Thoracic aorta (tissue), 2 donors: ENCODE results near the gene CRB3. TPM values are rescaled to one million over a fixed set of nuclear protein-coding genes. Genes with fewer than 3 reads are reported as not detected.
A peak's percentile ranks its signal among the peaks of the same experiment; 100 is the strongest.

Source experiments
- ATAC-seq: fragments of 150-250 bp; one replicate; pipeline ENCODE4 v1.8.0; 2017; ENCODE audit warnings: low read depth; ENCODE audit not compliant: insufficient number of reproducible peaks, low FRiP score
- DNase-seq: peaks from one replicate; pipeline ENCODE4 v3.0.0-alpha.2; 2020; ENCODE audit warnings: low spot score
- H3K27ac ChIP-seq, 2 donors: fragments of 200-600 bp; sonication (generic); 1 replicate in 1 of 2; 2 replicates in 1 of 2; pipeline ENCODE4 v1.5.1; 2016; ENCODE audit warnings: mild to moderate bottlenecking in 2 of 2, moderate library complexity in 2 of 2
- H3K27me3 ChIP-seq: fragments of 200-600 bp; sonication (generic); replicated peaks from 2 replicates; pipeline ENCODE4 v1.6.0; 2016; ENCODE audit warnings: mild to moderate bottlenecking; ENCODE audit not compliant: insufficient read depth
- H3K36me3 ChIP-seq: fragments of 200-600 bp; sonication (generic); one replicate; pipeline ENCODE4 v1.5.1; 2016
- H3K4me1 ChIP-seq, 2 donors: fragments of 200-600 bp; sonication (generic); 1 replicate in 1 of 2; 2 replicates in 1 of 2; pipeline versions ENCODE4 v1.5.1 to v1.6.0; 2016; ENCODE audit warnings: low read depth in 2 of 2, mild to moderate bottlenecking in 1 of 2; ENCODE audit not compliant: control insufficient read depth in 1 of 2
- H3K4me3 ChIP-seq: fragments of 200-600 bp; sonication (generic); 2 replicates; pipeline ENCODE4 v1.5.1; 2016; ENCODE audit warnings: mild to moderate bottlenecking
- H3K9me3 ChIP-seq: fragments of 200-600 bp; sonication (generic); 2 replicates; pipeline ENCODE4 v1.5.1; 2016
- total RNA-seq, 2 donors: library from RNA; depleted of rRNA; stranded (reverse); fragments of >200 nt; gene quantifications; one replicate each; pipeline versions ENCODE4 v1.1.0 to v1.2.3, GENCODE V29; 2016
- TF ChIP-seq, protein P1 (sequence below): fragments of 200-600 bp; sonication (generic); IDR thresholded peaks from one replicate; pipeline ENCODE4 v1.5.1; 2019; ENCODE audit warnings: antibody characterized with exemption

CRB3 gene
- total RNA-seq, 2 donors from 2014 or later: 0.54 to 2.1 TPM

DNA sequence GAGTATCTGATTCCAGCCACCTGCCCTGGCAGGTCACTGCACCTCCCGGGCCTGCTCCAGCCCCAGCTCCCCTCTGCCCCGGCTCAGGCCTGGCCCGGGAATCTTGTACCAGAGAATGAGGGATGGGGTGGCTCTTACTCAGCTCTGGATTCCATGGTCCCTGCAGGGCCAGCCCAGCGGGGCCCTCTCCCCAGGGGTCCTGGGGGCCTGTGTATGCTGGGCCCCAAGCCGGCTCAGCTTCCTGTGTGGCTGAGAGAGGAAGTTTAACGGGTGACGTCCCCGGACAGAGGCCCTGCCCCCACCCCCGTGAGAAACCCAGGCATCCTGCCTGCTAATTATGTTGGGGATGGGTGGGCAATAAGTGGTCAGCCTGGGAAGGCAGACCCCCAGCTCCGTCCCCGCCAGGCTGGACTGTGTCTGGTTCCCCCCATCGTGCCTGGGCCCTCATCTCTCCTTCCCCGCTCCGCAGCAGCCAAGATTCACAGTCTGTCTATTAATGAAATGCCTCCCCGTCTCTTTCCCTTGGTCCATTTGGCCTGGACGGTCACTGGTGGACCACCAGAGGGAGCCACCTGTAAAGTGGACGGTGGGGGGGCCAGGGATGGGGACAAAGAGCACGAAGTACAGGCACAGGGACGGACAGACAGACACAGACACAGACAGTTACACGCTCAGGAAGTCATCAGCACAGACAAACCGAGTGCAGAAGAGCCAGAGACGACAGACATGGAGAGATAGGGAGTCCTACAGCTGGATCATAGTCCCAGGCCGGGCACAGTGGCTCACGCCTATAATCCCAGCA is 17.7 kb downstream of the CRB3 start, which contains the start of gene DENND1C:
Gene DENND1C (minus strand): TSS at position 247 of the 802 bp plus-strand sequence. CDS start 92 bp downstream, at position 155.
- DNase-seq: no peak
- Histone ChIP-seq H3K4me1 (peaks cover 0 to under 1% of the 10 kb centered on the region in 2 donors), H3K27me3 (no peaks in the 10 kb centered on the region), H3K27ac (no peak within 1 kb of the TSS), H3K9me3 (no peaks in the 10 kb centered on the region), H3K4me3 (peak within 1 kb of the TSS; percentile 59), H3K36me3 (no peaks in the 10 kb centered on the region)
- no peak for ATAC-seq
- TF ChIP-seq, protein P1, sequence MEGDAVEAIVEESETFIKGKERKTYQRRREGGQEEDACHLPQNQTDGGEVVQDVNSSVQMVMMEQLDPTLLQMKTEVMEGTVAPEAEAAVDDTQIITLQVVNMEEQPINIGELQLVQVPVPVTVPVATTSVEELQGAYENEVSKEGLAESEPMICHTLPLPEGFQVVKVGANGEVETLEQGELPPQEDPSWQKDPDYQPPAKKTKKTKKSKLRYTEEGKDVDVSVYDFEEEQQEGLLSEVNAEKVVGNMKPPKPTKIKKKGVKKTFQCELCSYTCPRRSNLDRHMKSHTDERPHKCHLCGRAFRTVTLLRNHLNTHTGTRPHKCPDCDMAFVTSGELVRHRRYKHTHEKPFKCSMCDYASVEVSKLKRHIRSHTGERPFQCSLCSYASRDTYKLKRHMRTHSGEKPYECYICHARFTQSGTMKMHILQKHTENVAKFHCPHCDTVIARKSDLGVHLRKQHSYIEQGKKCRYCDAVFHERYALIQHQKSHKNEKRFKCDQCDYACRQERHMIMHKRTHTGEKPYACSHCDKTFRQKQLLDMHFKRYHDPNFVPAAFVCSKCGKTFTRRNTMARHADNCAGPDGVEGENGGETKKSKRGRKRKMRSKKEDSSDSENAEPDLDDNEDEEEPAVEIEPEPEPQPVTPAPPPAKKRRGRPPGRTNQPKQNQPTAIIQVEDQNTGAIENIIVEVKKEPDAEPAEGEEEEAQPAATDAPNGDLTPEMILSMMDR: no peak

DNA sequence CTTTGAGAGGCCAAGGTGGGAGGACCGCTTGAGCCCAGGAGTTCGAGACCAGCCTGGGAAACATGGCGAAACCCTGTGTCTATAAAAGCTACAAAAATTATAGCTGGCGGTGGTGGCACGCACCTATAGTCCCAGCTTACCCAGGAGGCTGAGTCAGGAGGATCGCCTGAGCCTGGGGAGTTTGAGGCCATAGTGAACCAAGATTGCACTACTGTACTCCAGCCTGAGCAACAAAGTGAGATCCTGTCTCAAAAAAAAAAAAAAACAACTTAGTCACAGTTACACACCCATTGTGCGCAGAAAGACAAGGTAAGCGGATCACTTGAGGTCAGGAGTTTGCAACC is 18.2 kb downstream of the CRB3 start:
- Histone ChIP-seq H3K4me1 (no peaks in the 10 kb centered on the region), H3K36me3 (no peaks in the 10 kb centered on the region), H3K4me3 (no peak overlapping the region), H3K27me3 (no peaks in the 10 kb centered on the region), H3K9me3 (no peaks in the 10 kb centered on the region), H3K27ac (no peak overlapping the region)
- no peak for DNase-seq
- ATAC-seq: no peak
- TF ChIP-seq, protein P1: no peak

DNA sequence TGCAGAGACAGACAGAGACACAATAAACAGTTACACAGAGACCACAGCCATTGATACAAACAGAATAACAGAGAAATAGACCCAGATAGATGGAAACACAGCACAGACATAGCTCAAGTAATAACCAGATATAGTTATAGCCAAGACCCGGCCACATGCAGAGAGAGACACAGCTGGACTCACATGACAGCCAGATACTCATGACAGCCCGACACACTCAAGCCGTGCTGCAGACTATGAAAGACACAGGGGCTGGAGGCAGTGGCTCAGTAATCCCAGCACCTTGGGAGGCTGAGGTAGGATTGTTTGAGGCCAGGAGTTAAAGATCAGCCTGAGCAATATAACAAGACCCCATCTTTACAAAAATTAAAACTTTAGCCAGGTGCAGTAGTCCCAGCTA is 19.2 kb downstream of the CRB3 start:
- ATAC-seq (no peak), DNase-seq (no peak)
- Histone ChIP-seq H3K36me3 (no peaks in the 10 kb centered on the region), H3K9me3 (no peaks in the 10 kb centered on the region), H3K27ac (no peak overlapping the region), H3K27me3 (no peaks in the 10 kb centered on the region), H3K4me3 (no peak overlapping the region), H3K4me1 (no peaks in the 10 kb centered on the region)
- TF ChIP-seq, protein P1: no peak

DNA sequence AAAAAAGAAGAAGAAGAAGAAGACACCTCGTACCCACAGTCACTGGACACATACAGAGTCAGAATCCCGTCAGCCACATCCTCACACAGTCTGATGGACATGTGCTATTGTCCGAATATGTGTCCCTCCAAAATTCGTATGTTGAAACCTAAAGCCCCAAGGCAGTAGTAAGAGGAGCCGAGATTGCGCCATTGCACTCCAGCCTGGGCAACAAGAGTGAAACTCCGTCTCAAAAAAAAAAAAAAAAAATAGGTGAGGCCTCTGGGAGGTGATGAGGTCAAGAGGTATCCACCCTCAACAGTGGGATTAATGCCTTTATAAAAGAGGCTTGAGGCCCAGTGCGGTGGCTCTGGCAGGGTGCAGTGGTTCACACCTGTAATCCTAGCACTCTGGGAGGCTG is 20.2 kb downstream of the CRB3 start:
- DNase-seq: no peak
- ATAC-seq: no peak
- Histone ChIP-seq H3K4me3 (no peak overlapping the region), H3K9me3 (no peaks in the 10 kb centered on the region), H3K4me1 (no peaks in the 10 kb centered on the region), H3K27ac (no peak overlapping the region), H3K36me3 (no peaks in the 10 kb centered on the region), H3K27me3 (no peaks in the 10 kb centered on the region)
- TF ChIP-seq, protein P1: no peak

DNA sequence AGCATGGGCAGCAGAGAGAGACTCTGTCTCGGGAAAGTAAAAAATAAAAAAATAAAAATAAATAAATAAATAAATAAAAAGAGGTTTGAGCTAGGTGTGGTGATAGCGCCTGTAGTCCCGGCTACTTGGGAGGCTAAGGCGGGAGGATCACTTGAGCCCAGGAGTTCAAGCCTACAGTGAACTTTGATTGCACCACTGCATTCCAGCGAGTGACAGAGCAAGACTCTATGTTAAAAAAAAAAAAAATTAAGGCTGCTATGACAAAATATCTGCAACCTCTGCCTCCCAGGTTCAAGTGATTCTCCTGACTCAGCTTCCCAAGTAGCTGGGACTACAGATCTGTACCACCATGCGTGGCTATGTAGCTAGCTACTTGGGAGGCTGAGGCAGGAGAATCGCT is 20.8 kb downstream of the CRB3 start:
- Histone ChIP-seq H3K9me3 (no peaks in the 10 kb centered on the region), H3K4me1 (no peaks in the 10 kb centered on the region), H3K27me3 (no peaks in the 10 kb centered on the region), H3K27ac (no peak overlapping the region), H3K36me3 (no peaks in the 10 kb centered on the region), H3K4me3 (no peak overlapping the region)
- ATAC-seq: no peak
- DNase-seq: no peak
- TF ChIP-seq, protein P1: no peak
